Memory B cell (primary cell): ENCODE results near the gene RANBP10.

Experiments
- ATAC-seq: fragments of 150-1000 bp; cut with Tn5 transposase; 2 replicates; pipeline ENCODE4 v1.10.0; 2021; ENCODE audit warnings: low read depth, mild to moderate bottlenecking, moderate library complexity
- DNase-seq, 2 donors: peaks; one replicate each; pipeline ENCODE4 v3.0.0; 2022; ENCODE audit warnings: low spot score in 2 of 2
- H3K27ac Mint-ChIP-seq: one replicate; pipeline ENCODE4 v1.8.0; 2022; ENCODE audit warnings: mild to moderate bottlenecking, moderate library complexity, mixed read lengths
- H3K27me3 Mint-ChIP-seq: one replicate; pipeline ENCODE4 v1.8.0; 2022; ENCODE audit warnings: mixed read lengths
- H3K36me3 Mint-ChIP-seq: one replicate; pipeline ENCODE4 v1.8.0; 2022; ENCODE audit warnings: mild to moderate bottlenecking, mixed read lengths
- H3K4me1 Mint-ChIP-seq: one replicate; pipeline ENCODE4 v1.8.0; 2022; ENCODE audit warnings: mixed read lengths
- H3K4me3 Mint-ChIP-seq: one replicate; pipeline ENCODE4 v1.8.0; 2022; ENCODE audit warnings: mild to moderate bottlenecking, moderate library complexity, mixed read lengths
- H3K9me3 Mint-ChIP-seq: one replicate; pipeline ENCODE4 v1.8.0; 2022; ENCODE audit warnings: mixed read lengths

RANBP10 gene

DNA sequence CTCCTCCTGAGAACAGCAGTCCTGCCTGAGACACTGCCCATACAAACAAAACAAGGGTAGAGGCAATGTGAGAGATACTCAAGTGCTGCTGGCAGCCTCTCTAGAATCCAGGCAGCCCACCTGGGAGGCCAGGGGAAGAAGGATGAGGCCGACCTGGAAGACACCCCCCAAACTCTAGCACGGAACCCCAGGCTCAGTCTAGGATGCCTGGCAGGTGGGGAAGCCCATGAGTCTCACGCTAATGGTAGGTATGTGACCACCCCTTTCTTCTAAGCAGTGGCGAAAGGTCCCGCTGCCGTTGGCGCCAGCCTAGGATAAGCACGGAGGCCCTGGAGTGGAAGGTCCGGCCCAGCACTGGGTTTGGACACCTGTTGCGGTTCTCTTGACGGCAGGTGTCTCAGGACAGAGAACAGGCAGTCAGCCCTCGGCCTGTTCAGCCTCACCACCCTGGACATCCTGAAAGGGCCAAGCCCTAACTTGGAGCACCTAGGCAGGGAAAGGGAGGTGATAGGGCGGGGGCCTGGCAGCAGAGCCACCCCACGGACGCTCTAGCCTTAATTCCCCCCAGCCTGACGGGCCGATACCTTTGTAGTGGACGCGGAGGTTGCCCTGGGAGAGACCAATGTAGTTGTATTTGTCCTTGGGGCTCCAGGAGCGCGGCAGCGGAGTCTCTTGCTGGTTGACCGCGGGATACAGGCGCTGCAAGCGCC, 487 bp downstream of the RANBP10 start:
- H3K36me3 Mint-ChIP-seq, result peaks cover 4% of the 10 kb centered on the region
- H3K4me3 Mint-ChIP-seq, result peak overlapping the region; percentile 88
- H3K4me1 Mint-ChIP-seq, result peaks cover 31% of the 10 kb centered on the region
- ATAC-seq (no peak), DNase-seq (no peak)
- no peaks in the 10 kb centered on the region for H3K27me3 Mint-ChIP-seq
- peak overlapping the region; percentile 86 for H3K27ac Mint-ChIP-seq
- H3K9me3 Mint-ChIP-seq, result no peaks in the 10 kb centered on the region

DNA sequence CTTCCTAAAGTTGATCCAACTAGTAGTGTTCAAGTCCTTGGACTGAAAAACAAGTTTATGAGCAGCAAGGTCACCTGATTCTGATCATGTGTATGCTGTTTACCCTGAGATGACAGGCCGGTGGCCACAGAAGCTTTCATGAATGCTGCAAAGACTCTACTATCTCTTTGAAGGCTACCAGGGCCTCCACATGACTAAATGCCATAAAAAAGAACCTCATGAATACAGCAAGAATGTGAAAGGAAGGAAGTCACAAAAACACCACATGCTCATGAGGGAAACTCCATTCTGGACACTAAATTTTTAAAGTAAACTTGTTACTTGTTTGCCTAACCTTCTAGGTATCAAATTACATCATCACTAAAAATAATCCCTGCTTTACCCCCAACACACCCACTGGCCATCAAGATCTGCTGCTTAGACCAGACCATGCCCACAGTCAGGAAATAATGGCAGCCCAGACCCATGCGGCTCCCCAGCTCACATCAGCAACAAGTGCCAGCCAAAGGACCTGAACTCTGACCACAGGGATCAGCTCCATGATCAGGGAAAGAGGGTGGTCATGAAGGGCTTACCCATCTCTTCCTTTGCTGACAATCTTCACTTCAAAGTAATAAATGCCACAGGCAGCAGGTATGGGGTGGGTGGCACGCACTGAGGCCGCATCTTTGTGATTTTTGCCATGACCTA, 1.4 kb downstream of the RANBP10 start:
- Mint-ChIP-seq H3K4me1 (peaks cover 36% of the 10 kb centered on the region), H3K36me3 (peaks cover 4% of the 10 kb centered on the region)

DNA sequence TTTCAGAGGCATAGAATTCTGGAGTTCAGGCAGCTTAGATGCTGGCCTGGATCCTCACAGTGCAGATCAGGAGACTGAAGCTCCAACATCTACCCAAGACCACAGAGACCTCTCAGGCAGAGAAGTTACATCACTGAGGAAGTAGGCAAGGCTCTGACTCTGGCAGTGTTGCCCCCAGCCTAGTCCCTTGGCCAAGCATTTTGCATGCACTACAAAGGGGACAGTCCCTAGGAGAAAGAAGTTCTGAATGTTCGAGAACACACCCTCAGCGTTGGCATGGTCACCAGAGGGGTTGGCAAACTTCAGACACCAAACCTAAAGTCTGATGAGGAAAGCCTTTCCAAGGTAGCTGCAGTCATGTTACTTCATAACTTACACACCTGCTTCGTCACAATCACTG, 2.5 kb downstream of the RANBP10 start:
- H3K4me3 Mint-ChIP-seq, result peak overlapping the region; percentile 69

More for the DNA sequence above, 1.4 kb downstream of the RANBP10 start:
- DNase-seq (no peak), ATAC-seq (no peak)
- Mint-ChIP-seq H3K9me3 (no peaks in the 10 kb centered on the region), H3K27ac (peak overlapping the region; percentile 86), H3K4me3 (peak overlapping the region; percentile 88), H3K27me3 (no peaks in the 10 kb centered on the region)

DNA sequence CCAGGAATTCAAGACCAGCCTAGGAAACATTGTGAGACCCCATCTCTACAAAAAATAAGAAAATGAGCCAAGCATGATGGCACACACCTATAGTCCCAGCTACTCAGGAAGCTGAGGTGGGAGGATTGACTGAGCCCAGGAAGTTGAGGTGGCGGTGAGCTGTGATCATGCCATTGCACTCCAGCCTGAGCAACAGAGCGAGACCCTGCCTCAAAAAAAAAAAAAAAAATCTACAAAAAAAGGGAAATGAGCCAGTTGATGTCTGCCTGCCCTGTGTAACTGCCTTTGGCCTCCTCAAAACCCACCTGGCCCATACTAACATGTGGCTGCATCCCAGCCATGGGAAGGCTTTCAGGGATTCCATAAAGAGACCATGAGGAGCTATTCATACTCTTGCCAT, 4.5 kb downstream of the RANBP10 start:
- Mint-ChIP-seq H3K27me3 (no peaks in the 10 kb centered on the region), H3K4me1 (peaks cover 40% of the 10 kb centered on the region), H3K36me3 (peaks cover 11% of the 10 kb centered on the region), H3K4me3 (peak overlapping the region; percentile 52), H3K27ac (peak overlapping the region; percentile 31), H3K9me3 (no peaks in the 10 kb centered on the region)
- DNase-seq (peak; percentile 37 to 62), ATAC-seq (peak; percentile 34)

More for the DNA sequence above, 2.5 kb downstream of the RANBP10 start:
- ATAC-seq, result peak; percentile 12
- Mint-ChIP-seq H3K27me3 (no peaks in the 10 kb centered on the region), H3K4me1 (peaks cover 40% of the 10 kb centered on the region), H3K27ac (peak overlapping the region; percentile 84), H3K9me3 (no peaks in the 10 kb centered on the region), H3K36me3 (peaks cover 8% of the 10 kb centered on the region)
- peak; percentile 22 to 32 for DNase-seq

DNA sequence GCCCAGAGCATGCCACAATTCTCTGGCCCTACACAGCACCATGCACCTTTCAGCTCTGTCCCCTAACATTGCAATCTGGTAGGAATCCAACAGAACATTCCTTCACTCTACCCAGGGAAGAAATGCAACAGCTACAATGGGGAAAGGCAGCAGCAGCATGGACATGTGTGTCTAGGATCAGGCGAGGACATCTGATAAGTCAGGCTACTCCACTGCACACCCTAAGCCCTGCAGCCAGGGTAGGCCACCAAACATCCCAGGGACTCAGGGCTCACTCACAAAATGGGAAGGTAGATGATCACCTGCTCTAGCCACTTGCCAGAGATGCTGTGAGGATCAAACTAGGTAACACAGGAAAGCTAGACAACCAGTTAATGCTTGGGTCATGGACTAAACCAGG, 5.1 kb downstream of the RANBP10 start:
- peaks cover 46% of the 10 kb centered on the region for H3K4me1 Mint-ChIP-seq

DNA sequence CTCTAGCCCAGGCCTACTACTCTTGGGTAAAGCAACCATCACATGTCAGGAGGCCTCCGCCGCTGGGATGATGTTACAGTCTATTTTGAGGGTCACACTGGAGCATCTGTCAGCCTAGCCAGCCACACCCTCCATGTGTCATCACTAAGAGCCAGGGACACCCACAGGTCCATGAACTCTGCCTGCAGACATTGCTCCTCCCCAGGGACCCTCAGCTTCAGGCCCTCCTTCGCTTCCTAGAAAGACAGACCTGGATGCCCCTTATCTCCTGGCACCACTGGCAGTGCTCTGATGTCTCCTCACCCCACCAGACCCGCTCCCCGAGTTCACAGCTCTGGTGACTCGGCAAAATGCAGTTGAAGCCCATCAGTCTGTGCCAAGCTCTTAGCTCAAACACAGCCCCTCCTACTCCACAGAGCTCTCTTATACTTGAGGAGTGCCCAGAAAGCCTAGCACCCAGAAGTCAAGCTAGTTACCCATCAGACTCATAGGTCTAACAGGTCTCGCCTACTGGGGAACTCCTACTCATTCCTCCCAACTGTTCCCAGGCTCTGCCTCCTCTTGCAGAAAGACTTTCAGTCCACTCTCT, 5.9 kb downstream of the RANBP10 start:
- Mint-ChIP-seq H3K27ac (no peak overlapping the region), H3K27me3 (no peaks in the 10 kb centered on the region), H3K4me1 (peaks cover 45% of the 10 kb centered on the region), H3K4me3 (no peak overlapping the region), H3K36me3 (peaks cover 11% of the 10 kb centered on the region), H3K9me3 (no peaks in the 10 kb centered on the region)
- DNase-seq (no peak), ATAC-seq (no peak)

More for the DNA sequence above, 5.1 kb downstream of the RANBP10 start:
- Mint-ChIP-seq H3K27ac (peak overlapping the region; percentile 31), H3K4me3 (peak overlapping the region; percentile 3), H3K36me3 (peaks cover 11% of the 10 kb centered on the region), H3K27me3 (no peaks in the 10 kb centered on the region), H3K9me3 (no peaks in the 10 kb centered on the region)
- no peak for DNase-seq
- no peak for ATAC-seq

DNA sequence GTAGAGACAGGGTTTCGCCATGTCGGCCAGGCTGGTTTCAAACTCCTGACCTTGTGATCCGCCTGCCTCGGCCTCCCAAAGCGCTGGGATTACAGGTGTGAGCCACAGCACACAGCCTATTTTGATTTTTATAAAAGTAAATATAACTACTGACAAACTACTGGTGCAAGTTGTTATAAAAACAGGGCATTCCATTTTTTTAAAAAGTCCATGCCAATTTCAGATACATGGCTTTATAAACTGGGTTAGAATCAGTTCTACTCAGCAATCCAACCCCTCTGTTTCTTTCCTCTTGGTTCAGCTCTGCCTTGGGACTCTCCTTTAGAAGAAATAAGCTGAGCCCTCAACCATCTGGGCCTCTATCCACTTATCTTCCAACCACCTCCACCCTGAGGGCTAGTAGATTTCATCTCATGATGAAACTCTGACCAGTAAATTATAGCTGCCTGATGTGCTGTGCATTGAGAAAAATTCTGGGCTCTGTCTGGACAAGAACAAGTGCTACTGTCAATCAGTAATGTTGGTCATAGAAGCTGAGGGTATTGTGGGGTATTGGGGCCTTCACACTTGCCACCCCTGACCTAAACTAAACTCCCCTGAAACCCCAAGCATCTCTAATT, 10.2 kb downstream of the RANBP10 start:
- Mint-ChIP-seq H3K4me1 (peaks cover 20% of the 10 kb centered on the region), H3K9me3 (no peaks in the 10 kb centered on the region), H3K27ac (peak overlapping the region; percentile 5), H3K36me3 (peaks cover 6% of the 10 kb centered on the region), H3K4me3 (no peak overlapping the region), H3K27me3 (no peaks in the 10 kb centered on the region)
- no peak for DNase-seq
- no peak for ATAC-seq

DNA sequence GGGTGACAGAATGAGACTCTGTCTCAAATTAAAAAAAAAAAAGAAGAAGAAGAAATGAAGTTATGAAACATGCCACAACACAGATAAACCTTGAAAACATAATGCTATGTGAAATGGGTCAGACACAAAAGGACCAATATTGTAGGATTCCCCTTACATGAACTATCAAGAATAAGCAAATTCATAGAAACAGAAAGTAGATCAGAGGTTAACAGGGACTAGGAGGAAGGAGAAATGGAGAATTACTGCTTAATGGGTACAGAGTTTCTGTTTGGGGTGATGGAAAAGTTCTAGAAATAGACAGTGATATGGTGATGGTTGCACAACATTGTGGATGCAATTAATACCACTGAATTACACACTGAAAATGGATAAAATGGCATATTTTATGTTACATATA, 16.3 kb downstream of the RANBP10 start:
- Mint-ChIP-seq H3K36me3 (peaks cover 2% of the 10 kb centered on the region), H3K27me3 (no peaks in the 10 kb centered on the region), H3K4me3 (no peak overlapping the region), H3K4me1 (peaks cover 13% of the 10 kb centered on the region), H3K27ac (no peak overlapping the region), H3K9me3 (no peaks in the 10 kb centered on the region)
- DNase-seq, result no peak
- peak; percentile 42 for ATAC-seq

DNA sequence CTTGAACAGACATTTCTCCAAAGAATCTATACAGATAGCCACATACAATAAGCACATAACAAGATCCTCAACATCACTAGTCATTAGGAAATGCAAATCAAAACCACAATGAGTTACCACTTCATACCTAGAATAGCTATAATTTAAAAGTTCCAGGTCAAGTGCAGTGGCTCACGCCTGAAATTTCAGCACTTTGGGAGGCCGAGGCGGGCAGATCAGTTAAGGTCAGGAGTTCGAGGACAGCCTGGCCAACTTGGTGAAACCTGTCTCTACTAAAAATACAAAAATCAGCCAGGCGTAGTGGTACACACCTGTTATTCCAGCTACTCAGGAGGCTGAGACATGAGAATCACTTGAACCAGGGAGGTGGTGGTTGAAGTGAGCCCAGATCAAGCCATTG, 19.9 kb downstream of the RANBP10 start:
- no peak for DNase-seq
- no peak for ATAC-seq
- Mint-ChIP-seq H3K4me3 (peak overlapping the region; percentile 14), H3K27me3 (no peaks in the 10 kb centered on the region), H3K9me3 (no peaks in the 10 kb centered on the region), H3K4me1 (peaks cover 17% of the 10 kb centered on the region), H3K27ac (no peak overlapping the region), H3K36me3 (peaks cover 2% of the 10 kb centered on the region)

DNA sequence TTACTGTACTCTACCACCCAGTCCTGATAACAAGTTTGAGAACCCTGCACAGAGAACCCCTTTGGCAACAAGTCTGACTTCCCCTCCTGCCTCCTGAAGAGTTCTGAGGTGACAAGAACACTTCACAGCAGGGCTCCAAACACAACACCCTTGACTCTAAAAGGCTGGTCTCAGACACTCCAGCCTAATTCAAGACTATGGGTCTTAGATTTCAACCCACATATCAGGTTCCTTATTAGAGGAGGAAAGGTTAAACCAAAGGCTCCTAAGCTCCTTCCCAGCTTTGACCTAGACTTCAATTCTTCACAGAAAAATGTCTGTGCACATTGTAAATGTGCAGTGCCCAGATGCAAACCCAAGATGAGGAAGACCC, 23.0 kb downstream of the RANBP10 start:
- peaks cover 6% of the 10 kb centered on the region for H3K36me3 Mint-ChIP-seq
- no peak for DNase-seq
- H3K27me3 Mint-ChIP-seq, result no peaks in the 10 kb centered on the region
- no peak overlapping the region for H3K27ac Mint-ChIP-seq
- peaks cover 30% of the 10 kb centered on the region for H3K4me1 Mint-ChIP-seq
- no peak for ATAC-seq
- H3K9me3 Mint-ChIP-seq, result no peaks in the 10 kb centered on the region
- no peak overlapping the region for H3K4me3 Mint-ChIP-seq

DNA sequence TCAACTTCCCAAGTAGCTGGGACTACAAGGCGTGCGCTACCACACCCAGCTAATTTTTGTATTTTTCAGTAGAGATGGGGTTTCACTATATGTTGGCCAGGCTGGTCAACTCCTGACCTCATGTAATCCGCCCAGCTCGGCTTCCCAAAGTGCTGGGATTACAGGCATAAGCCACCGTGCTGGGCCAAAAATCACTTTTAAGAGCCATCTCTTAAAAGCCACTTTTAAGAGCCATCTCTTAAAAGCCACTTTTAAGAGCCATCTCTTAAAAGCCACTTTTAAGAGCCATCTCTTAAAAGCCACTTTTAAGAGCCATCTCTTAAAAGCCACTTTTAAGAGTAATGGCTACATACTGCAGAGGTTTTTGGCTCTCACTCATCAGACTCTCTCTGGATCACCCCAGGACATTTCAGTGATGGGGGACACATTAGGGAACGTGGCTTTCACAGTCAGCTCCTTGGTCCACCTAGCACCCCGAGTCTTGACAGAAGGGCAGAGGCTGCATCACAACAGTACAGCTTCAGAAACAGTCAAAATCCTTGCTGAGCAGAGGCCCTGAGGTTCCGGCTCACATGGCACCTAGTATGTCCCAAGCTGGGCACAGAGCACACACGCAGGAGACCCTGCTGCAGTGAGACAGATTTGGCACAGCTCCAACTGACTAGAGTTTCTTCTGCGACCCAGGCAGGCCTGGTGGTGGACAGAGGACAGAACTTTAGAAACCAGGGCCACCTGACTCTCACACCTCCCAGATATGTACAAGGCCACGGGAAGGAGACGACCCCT, 23.6 kb downstream of the RANBP10 start:
- ATAC-seq, result no peak
- no peaks in the 10 kb centered on the region for H3K9me3 Mint-ChIP-seq
- H3K27ac Mint-ChIP-seq, result no peak overlapping the region
- peaks cover 30% of the 10 kb centered on the region for H3K4me1 Mint-ChIP-seq
- no peak overlapping the region for H3K4me3 Mint-ChIP-seq
- H3K27me3 Mint-ChIP-seq, result no peaks in the 10 kb centered on the region
- H3K36me3 Mint-ChIP-seq, result peaks cover 6% of the 10 kb centered on the region
- no peak for DNase-seq

DNA sequence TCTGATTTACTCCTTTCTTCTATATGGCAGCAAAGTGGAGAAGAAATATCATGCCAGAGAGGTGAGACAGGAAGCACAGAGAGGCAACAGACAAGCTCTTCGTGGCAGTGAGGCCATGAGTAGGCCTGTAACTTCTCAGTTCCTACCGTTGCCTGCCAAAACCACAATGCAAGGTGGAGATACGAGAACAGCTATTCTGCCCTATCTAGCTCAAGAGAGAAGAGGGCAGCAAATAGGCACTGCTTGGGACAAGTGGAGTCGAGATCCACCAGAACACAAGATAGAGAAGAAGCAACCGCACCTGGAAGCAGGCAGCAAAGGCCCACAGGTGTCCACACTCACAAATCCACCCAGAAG, 24.8 kb downstream of the RANBP10 start:
- DNase-seq (no peak), ATAC-seq (peak; percentile 38)
- peaks cover 26% of the 10 kb centered on the region for H3K4me1 Mint-ChIP-seq
- no peak overlapping the region for H3K4me3 Mint-ChIP-seq
- peak overlapping the region; percentile 32 for H3K27ac Mint-ChIP-seq
- H3K9me3 Mint-ChIP-seq, result no peaks in the 10 kb centered on the region
- H3K27me3 Mint-ChIP-seq, result no peaks in the 10 kb centered on the region
- peaks cover 6% of the 10 kb centered on the region for H3K36me3 Mint-ChIP-seq

DNA sequence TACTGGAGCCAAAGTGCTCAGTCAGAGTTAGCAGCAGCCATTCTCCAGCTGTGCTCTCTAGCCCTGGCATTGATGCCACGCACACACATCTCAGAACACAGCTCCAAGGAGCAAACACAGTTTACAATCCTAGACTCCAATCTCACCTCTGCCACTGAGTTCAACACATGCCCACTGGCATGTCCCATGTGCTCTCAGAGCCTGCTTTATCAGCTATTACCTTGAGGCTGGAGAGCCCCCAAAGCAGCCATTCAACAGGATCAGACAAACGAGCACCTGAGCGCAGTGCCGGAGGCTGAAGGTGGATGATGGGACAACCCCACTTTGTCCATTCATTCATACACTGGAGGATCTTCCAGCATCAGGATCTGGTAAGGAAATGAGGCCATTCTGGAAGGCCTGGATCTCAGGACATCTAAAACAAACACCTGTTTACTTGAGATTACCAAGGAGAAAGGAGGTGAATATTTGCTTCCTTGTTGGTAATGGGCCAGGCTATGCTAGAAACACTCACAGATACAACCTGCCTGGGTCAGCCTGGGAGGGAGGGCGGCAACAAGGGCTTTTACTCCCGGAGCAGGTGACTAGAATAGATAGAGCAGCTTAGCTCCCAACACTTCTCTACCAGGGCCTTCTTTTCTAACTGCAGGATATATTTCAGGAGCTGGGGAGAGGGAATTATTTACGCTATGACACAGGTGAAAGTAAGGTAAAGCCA, 25.4 kb downstream of the RANBP10 start:
- DNase-seq, result no peak
- Mint-ChIP-seq H3K36me3 (peaks cover 3% of the 10 kb centered on the region), H3K4me3 (no peak overlapping the region)

More for the DNA sequence above, 25.4 kb downstream of the RANBP10 start:
- H3K9me3 Mint-ChIP-seq, result no peaks in the 10 kb centered on the region
- no peak for ATAC-seq
- H3K27ac Mint-ChIP-seq, result peak overlapping the region; percentile 32
- peaks cover 22% of the 10 kb centered on the region for H3K4me1 Mint-ChIP-seq
- no peaks in the 10 kb centered on the region for H3K27me3 Mint-ChIP-seq
